ENCODE measurements around the gene TAF7L.
"Not testable (repeated sequence)": the region's sequence is repeated elsewhere in the genome, so short reads cannot be mapped to it uniquely, and the experiment has no call there.

The TAF7L gene

DNA sequence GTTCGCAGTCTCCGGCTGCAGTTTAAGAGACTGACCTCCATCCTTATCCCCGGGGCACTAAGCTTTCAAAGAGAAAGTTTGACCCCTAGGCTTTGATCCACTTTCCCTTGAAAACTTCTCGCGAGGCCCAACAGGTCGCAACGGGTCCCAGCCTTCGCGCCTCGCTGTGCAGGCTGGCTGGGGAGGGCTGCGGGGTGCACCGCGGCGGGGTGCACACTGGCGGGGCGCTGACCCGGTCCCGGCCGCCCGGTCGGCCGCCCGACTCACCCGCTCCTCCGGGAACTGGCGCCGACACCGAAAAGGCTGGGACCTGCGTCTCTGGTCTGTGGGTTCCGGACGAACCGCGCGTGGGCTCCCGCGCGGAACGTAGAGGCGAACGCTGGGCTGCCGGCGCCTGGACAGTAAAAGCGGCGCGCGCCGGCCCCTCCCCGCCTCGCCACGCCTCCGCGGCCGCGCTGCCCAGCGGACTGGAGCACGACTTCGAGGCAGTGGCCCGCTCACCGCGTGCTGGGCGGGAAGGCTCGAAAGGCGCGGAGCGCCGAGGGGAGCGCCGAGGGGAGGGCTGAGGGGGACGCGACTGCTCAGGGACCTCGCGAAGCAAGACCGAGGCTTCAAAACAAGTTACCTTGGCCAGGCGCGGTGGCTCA lies at the start of gene TAF7L:
Gene TAF7L, minus strand, starts transcription at position 378 of the 647 bp plus-strand sequence. CDS start 3,791 bp downstream, outside the sequence.
- in situ Hi-C loops (cut with MboI; ENCODE audit: low sequenced_read_pairs) = no loop called here

- in situ Hi-C loops (cut with MboI; ENCODE audit: low sequenced_read_pairs) = no loop called here
Measured at GRCh38 chrX:101337776-101338271, 46.7 kb upstream of the TAF7L start.

GRCh38 chrX:101334310-101334709 lies 43.2 kb upstream of the TAF7L start:
- in situ Hi-C loops (cut with MboI; ENCODE audit: low sequenced_read_pairs) = not testable (repeated sequence)

- in situ Hi-C loops (cut with MboI; ENCODE audit: low sequenced_read_pairs) = not testable (repeated sequence)
Measured at GRCh38 chrX:101326600-101326999, 35.5 kb upstream of the TAF7L start.

DNA sequence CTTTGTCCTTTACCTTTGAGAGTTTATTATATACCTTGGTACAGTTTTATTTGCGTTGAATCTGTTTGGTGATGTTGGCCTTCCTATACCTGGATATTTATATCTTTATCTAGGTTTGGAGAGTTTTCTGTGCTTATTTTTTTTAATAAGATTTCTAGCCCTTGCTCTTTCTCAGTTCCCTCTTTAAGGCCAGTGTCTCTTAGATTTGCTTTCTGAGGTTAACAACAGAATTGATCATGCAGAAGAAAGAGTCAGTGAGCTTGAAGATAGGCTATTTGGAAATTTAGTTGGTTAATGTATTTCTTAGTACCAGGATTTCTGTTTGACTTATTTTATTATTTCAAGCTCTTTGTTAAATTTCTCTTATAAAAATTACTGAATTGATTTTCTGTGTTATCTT lies 12.7 kb upstream of the TAF7L start:
- in situ Hi-C loops (cut with MboI; ENCODE audit: low sequenced_read_pairs) = no loop called here

DNA sequence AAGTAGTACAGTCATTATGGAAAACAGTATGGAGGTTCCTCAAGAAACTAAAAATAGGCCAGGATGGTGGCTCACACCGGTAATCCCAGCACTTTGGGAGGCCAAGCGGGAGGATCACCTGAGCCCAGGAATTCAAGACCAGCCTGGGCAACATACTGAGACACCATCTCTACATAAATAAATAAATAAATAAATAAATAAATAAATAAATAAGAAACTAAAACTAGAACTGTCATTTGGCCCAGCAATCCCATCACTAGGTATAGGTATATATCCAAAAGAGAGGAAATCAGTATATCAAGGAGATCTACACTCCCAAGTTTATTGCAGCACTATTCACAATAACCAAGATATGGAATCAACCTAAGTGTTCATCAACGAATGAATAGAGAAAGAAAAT lies 4.5 kb upstream of the TAF7L start:
- in situ Hi-C loops (cut with MboI; ENCODE audit: low sequenced_read_pairs) = not testable (repeated sequence)

GRCh38 chrX:101287402-101287801 lies 3.7 kb downstream of the TAF7L start:
- in situ Hi-C loops (cut with MboI; ENCODE audit: low sequenced_read_pairs) = no loop called here

GRCh38 chrX:101276238-101276637 lies 14.9 kb downstream of the TAF7L start:
- in situ Hi-C loops (cut with MboI; ENCODE audit: low sequenced_read_pairs) = no loop called here

- in situ Hi-C loops (cut with MboI; ENCODE audit: low sequenced_read_pairs) = no loop called here
Measured at GRCh38 chrX:101274198-101274597, 16.9 kb downstream of the TAF7L start.

- in situ Hi-C loops (cut with MboI; ENCODE audit: low sequenced_read_pairs) = no loop called here
Measured at GRCh38 chrX:101265869-101266428, 25.2 kb downstream of the TAF7L start.

- in situ Hi-C loops (cut with MboI; ENCODE audit: low sequenced_read_pairs) = no loop called here
Measured at GRCh38 chrX:101263766-101264165, 27.4 kb downstream of the TAF7L start.

- in situ Hi-C loops (cut with MboI; ENCODE audit: low sequenced_read_pairs) = no loop called here
Measured at GRCh38 chrX:101262590-101262989, 28.5 kb downstream of the TAF7L start.

- in situ Hi-C loops (cut with MboI; ENCODE audit: low sequenced_read_pairs) = no loop called here
Measured at GRCh38 chrX:101260435-101260834, 30.7 kb downstream of the TAF7L start.

- in situ Hi-C loops (cut with MboI; ENCODE audit: low sequenced_read_pairs) = no loop called here
Measured at GRCh38 chrX:101258259-101258581, 32.9 kb downstream of the TAF7L start.

DNA sequence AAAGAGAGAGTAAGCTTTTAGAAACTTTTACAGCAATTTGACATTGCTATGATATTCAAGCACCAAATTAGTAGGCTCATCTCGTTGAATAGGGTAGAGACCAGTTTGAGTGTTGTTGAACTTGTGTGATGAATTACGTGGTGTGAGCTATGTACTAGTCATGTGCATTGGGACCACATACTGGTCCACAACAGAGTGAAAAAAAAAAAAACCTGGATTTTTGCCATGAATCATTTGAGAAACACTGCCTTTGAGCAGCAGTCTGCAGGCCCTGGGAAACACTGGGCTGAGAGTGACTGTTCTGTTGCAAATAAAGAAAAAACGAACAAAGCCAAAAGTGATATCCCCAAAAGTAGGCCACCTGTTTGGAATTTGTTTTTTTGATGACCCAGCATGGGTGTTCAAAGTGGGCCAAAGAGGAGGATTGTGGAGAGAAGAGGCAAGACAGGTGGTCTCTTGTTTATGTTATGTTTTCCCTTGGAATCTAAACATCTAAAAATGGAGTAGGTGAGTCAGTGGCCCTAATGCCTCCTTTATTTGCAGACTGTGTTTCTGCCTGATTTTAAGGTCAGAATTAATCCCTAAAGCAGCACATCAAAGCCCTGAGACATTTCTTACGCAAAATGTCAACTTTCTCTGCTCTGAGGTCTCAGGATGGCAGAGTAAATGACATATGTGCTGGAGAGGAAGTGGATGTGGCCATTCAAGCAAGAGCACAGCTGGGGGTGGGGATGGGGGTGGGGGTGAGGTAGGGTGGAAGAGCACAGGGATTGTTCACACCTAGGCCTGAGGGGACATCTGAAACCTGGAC lies 33.5 kb downstream of the TAF7L start:
- in situ Hi-C loops (cut with MboI; ENCODE audit: low sequenced_read_pairs) = no loop called here

- in situ Hi-C loops (cut with MboI; ENCODE audit: low sequenced_read_pairs) = no loop called here
Measured at GRCh38 chrX:101252634-101253033, 38.5 kb downstream of the TAF7L start.

- in situ Hi-C loops (cut with MboI; ENCODE audit: low sequenced_read_pairs) = no loop called here
Measured at GRCh38 chrX:101241531-101241930, 49.6 kb downstream of the TAF7L start.

GRCh38 chrX:101237041-101237440 lies 54.1 kb downstream of the TAF7L start:
- in situ Hi-C loops (cut with MboI; ENCODE audit: low sequenced_read_pairs) = no loop called here

GRCh38 chrX:101232316-101232715 lies 58.8 kb downstream of the TAF7L start:
- in situ Hi-C loops (cut with MboI; ENCODE audit: low sequenced_read_pairs) = no loop called here

GRCh38 chrX:101231080-101231479 lies 60.1 kb downstream of the TAF7L start:
- in situ Hi-C loops (cut with MboI; ENCODE audit: low sequenced_read_pairs) = no loop called here

DNA sequence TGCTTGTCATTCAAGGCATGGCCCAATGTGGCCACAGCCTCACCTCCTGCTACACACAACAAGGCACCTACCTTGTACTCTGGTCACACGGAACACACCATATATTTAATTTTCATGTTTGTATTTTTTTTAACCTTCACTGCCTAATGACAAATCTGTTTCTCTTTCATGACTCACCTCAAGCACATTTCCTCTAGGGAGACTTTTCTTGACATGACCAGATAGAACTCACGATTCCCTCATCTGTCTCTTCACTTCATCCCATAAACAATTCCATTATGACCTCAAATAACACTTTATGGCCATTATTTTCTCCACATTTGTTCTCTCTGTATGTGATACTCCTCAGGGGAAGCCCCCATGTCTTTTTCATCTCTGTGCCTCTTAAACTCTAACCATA lies 60.5 kb downstream of the TAF7L start:
- in situ Hi-C loops (cut with MboI; ENCODE audit: low sequenced_read_pairs) = no loop called here

- in situ Hi-C loops (cut with MboI; ENCODE audit: low sequenced_read_pairs) = no loop called here
Measured at GRCh38 chrX:101229170-101229569, 62.0 kb downstream of the TAF7L start.

Data from HL-60/S4 treated with retinoic acid at 250 ng/mL for 4 days and 3 days (cell line).